GM12864 (cell line): Measurements from ENCODE around the gene GABRG3.

Experiments
- DNase-seq: peaks from one replicate; pipeline ENCODE4 v3.0.0-alpha.2; 2011; ENCODE audit warnings: low read depth
- H3K4me3 ChIP-seq: 2 replicates; pipeline ENCODE4 v1.5.1; 2011; ENCODE audit warnings: mild to moderate bottlenecking, low read depth, low read length, control low read depth
- TF ChIP-seq, protein P1 (sequence below): IDR thresholded peaks from 2 replicates; pipeline ENCODE4 v1.5.1; 2011; ENCODE audit warnings: low read depth, mild to moderate bottlenecking, moderate library complexity, low read length, control low read depth, inconsistent platforms; ENCODE audit errors: missing control alignments

Gene GABRG3

DNA sequence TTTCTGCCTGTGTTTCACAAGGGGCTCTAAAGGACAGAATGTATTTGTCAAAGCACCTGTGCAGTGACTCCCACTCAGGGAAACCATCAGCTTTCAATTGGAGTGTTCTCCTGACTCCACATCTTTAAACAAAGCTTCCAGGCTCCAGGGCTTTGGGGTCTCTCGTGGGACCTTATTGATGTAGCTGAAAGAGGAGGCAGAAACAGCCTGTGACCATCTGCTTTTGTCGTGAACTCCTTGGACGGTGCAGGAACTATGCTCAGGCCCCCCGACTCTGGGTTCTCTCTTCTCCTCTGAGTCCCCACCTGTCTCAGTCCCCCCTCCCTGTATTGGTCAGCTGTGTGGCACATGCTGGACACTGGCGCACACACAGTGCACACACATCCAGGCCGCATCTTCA, 486.8 kb downstream of the GABRG3 start:
- no peak for DNase-seq
- TF ChIP-seq, protein P1, sequence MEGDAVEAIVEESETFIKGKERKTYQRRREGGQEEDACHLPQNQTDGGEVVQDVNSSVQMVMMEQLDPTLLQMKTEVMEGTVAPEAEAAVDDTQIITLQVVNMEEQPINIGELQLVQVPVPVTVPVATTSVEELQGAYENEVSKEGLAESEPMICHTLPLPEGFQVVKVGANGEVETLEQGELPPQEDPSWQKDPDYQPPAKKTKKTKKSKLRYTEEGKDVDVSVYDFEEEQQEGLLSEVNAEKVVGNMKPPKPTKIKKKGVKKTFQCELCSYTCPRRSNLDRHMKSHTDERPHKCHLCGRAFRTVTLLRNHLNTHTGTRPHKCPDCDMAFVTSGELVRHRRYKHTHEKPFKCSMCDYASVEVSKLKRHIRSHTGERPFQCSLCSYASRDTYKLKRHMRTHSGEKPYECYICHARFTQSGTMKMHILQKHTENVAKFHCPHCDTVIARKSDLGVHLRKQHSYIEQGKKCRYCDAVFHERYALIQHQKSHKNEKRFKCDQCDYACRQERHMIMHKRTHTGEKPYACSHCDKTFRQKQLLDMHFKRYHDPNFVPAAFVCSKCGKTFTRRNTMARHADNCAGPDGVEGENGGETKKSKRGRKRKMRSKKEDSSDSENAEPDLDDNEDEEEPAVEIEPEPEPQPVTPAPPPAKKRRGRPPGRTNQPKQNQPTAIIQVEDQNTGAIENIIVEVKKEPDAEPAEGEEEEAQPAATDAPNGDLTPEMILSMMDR = no peak
- no peak overlapping the region for H3K4me3 ChIP-seq

DNA sequence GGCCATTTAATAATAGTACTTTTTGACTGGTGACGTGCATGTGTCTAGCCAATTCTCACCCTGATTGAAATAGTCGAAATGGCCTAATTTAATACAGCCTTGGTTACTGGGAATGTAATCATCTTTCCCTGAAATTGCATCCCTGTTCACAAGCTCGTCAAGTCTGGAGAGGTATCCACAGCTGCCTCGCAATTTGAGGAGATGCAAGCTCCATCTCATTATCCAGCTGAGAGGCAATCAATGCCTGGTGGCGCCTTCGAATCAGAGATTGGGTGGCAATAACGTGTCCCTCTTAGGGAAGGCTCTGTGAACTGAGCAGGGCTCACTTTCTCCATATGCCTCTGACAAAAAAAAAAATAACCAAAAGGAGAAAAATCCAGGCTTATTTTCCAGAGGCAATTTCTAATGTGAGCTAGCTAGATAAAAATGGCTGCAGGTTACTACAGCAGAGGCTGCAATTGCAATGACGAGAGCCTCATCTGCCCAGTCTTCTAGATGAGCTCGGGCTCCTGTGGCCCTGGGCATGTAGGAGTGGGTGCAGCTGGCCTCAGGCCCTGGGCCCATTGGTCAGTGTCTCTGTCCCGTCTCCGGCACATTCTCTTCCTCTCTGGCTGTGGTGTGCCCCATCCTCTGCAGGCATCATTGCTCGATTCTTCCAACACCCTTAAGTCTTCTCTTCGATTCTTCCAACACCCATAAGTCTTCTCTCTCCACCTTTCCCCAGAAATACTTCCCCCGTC, 487.5 kb downstream of the GABRG3 start:
- TF ChIP-seq, protein P1 = no peak

GRCh38 chr15:27459836-27460235, 488.9 kb downstream of the GABRG3 start:
- TF ChIP-seq, protein P1 = no peak
- no peak overlapping the region for H3K4me3 ChIP-seq
- DNase-seq = no peak

More for the DNA sequence above, 487.5 kb downstream of the GABRG3 start:
- no peak for DNase-seq
- H3K4me3 ChIP-seq = no peak overlapping the region

- TF ChIP-seq, protein P1 = no peak
Observed at GRCh38 chr15:27461181-27461580, 490.2 kb downstream of the GABRG3 start.

DNA sequence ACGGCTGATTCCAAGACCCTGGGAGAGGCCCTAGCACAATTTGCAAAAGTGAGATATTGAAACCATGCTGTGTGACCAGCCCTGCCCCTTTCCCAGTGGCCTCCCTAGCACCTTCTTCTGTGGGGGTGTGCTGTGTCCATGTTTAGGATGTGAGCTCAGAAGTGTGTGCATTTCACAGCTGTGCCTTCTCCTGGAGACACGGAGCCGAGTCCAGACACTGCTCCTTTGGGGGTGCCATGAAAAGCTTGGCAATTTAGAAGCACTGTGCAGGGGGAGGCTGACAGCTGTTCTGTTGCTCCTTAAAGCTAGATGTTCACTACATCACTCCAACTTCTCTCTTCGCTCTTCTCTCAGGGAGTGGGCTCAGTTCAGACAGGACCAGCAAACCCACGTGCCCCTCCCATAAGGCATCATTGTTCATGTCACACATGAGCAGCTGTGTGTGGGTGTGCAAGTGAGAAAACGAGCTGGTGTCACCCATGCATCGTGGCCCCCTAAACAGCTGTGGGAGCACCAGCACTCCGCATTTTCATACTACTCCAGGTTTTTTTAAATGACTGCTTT, 492.6 kb downstream of the GABRG3 start:
- H3K4me3 ChIP-seq = no peak overlapping the region
- DNase-seq = no peak
- TF ChIP-seq, protein P1 = no peak

More at GRCh38 chr15:27461181-27461580, 490.2 kb downstream of the GABRG3 start:
- H3K4me3 ChIP-seq = no peak overlapping the region
- DNase-seq = no peak

DNA sequence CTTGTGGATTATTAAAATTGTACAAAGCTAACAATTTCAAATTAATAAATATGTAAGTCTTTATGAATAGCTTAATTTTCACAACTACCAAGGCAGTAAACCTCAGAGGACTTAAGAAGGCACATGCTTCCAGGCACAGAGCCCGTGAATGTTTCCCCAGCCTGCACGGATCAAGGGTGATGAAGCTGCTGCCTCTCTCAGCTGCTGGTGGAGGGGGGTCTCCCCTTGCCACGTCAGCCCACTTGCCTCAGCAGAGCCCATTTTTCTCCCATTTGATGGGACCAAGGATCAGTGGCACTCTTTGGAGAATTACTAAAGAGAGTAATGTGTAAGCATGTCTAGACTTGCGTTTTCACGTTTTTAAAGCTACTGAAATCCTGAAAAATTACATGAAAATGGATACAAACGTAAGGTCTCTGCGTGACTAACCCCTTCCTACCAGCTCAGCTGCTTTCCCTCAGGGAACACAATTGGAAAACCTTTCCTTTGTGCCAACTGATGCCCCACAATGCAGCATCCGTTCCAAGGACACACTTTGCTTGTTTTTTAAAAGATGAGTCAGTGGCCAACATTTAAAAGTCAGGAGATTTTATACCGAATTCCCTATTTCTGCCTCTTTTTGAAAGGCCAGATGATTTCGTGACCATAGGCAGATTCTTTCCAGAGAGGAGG, 494.1 kb downstream of the GABRG3 start:
- DNase-seq = no peak
- TF ChIP-seq, protein P1 = no peak
- no peak overlapping the region for H3K4me3 ChIP-seq
